BLaER1 treated with 17β-estradiol and CSF1 and Interleukin-3, amounts not matched to agents 10 nM and 100 nM (cell line): ENCODE data around the gene USP17L15.
"Not testable (repeated sequence)": the region's sequence is repeated elsewhere in the genome, so short reads cannot be mapped to it uniquely, and the experiment has no call there.

Source experiments
- H3K27ac ChIP-seq, 11 experiments: shearing (Covaris generic); formaldehyde crosslinking; 2 replicates each; pipeline ENCODE4 v1.8.1; 2022
- H3K27me3 ChIP-seq, 11 experiments: shearing (Covaris generic); formaldehyde crosslinking; 2 replicates each; pipeline ENCODE4 v1.8.1; 2022
- H3K36me3 ChIP-seq, 11 experiments: shearing (Covaris generic); formaldehyde crosslinking; 2 replicates each; pipeline ENCODE4 v1.8.1; 2022
- H3K4me1 ChIP-seq, 10 experiments: shearing (Covaris generic); formaldehyde crosslinking; 2 replicates each; pipeline ENCODE4 v1.8.1; 2022
- H3K4me2 ChIP-seq, 11 experiments: shearing (Covaris generic); formaldehyde crosslinking; 2 replicates each; pipeline ENCODE4 v1.8.1; 2022
- H3K4me3 ChIP-seq, 10 experiments: shearing (Covaris generic); formaldehyde crosslinking; 2 replicates each; pipeline ENCODE4 v1.8.1; 2022
- H3K9ac ChIP-seq, 11 experiments: shearing (Covaris generic); formaldehyde crosslinking; 2 replicates each; pipeline ENCODE4 v1.8.1; 2022
- H3K9me3 ChIP-seq, 11 experiments: shearing (Covaris generic); formaldehyde crosslinking; replicated peaks in 1 of 11; 2 replicates each; pipeline ENCODE4 v1.8.1; 2022
- H4K20me1 ChIP-seq, 11 experiments: shearing (Covaris generic); formaldehyde crosslinking; 2 replicates each; pipeline ENCODE4 v1.8.1; 2022

USP17L15 gene

DNA sequence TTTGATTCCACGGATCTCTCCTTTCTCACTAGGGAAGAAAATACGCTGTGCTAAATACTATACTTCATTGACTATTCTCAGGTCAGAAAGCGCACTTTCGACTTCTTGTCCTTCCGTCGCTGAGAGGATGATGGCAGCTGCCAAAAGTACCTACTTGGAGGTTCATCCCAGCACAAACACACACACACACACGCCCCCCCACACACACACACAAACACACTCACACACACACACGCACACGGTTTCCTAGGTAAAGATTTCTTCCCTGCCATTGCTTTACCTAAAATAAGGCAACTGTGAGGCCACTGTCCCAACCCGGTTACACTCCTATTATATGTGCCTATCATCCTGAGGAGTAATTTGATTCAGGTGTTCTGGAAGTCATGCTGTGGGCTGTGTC, 37.5 kb downstream of the USP17L15 start:
- not testable (repeated sequence) for H3K27ac ChIP-seq, H3K4me3 ChIP-seq, H4K20me1 ChIP-seq, H3K9ac ChIP-seq, H3K9me3 ChIP-seq, H3K27me3 ChIP-seq, H3K4me1 ChIP-seq, H3K36me3 ChIP-seq, H3K4me2 ChIP-seq
